ENCODE results near the gene SERTAD3. TPM values are rescaled to one million over a fixed set of nuclear protein-coding genes. Genes with fewer than 3 reads are reported as not detected.

The SERTAD3 gene
- total and polyA plus RNA-seq, 2 donors: 17.6 to 35.2 TPM

GRCh38 chr19:40471111-40471510 is 27.0 kb upstream of the SERTAD3 start:
- H3K27me3 ChIP-seq (ENCODE audit: control insufficient read depth in 2 of 2, insufficient read depth in 1 of 2, low read length in 1 of 2): peaks cover 27 to 36% of the 10 kb centered on the region in 2 donors
- H3K4me3 ChIP-seq (ENCODE audit: low read length in 2 of 2): no peak overlapping the region
- H3K27ac ChIP-seq (ENCODE audit: low read depth in 1 of 2, low read length in 1 of 2): no peak overlapping the region
- peaks cover 4 to 7% of the 10 kb centered on the region in 2 donors for H3K4me1 ChIP-seq (ENCODE audit: control insufficient read depth in 2 of 2, insufficient read depth in 2 of 2, low read length in 2 of 2)
- 100% methylated on average over 3 of the region's 3 CpGs for WGBS
- no peak for DNase-seq (ENCODE audit: low read depth in 6 of 9, low spot score in 9 of 9)
- no peaks in the 10 kb centered on the region for H3K9me3 ChIP-seq (ENCODE audit: control insufficient read depth in 2 of 2, insufficient read depth in 1 of 2, low read length in 1 of 2)
- H3K36me3 ChIP-seq (ENCODE audit: control insufficient read depth in 2 of 2, insufficient read depth in 2 of 2, low read length in 1 of 2): no peaks in the 10 kb centered on the region

GRCh38 chr19:40469011-40469410 is 24.9 kb upstream of the SERTAD3 start:
- no peak for DNase-seq (ENCODE audit: low read depth in 6 of 9, low spot score in 9 of 9)
- no peaks in the 10 kb centered on the region for H3K36me3 ChIP-seq (ENCODE audit: control insufficient read depth in 2 of 2, insufficient read depth in 2 of 2, low read length in 1 of 2)
- H3K4me3 ChIP-seq (ENCODE audit: low read length in 2 of 2): no peak overlapping the region
- peaks cover 9 to 19% of the 10 kb centered on the region in 2 donors for H3K4me1 ChIP-seq (ENCODE audit: control insufficient read depth in 2 of 2, insufficient read depth in 2 of 2, low read length in 2 of 2)
- peaks cover 0 to 7% of the 10 kb centered on the region in 2 donors for H3K9me3 ChIP-seq (ENCODE audit: control insufficient read depth in 2 of 2, insufficient read depth in 1 of 2, low read length in 1 of 2)
- peaks cover 28 to 56% of the 10 kb centered on the region in 2 donors for H3K27me3 ChIP-seq (ENCODE audit: control insufficient read depth in 2 of 2, insufficient read depth in 1 of 2, low read length in 1 of 2)
- 95% methylated on average over 6 of the region's 6 CpGs for WGBS
- H3K27ac ChIP-seq (ENCODE audit: low read depth in 1 of 2, low read length in 1 of 2): no peak overlapping the region

DNA sequence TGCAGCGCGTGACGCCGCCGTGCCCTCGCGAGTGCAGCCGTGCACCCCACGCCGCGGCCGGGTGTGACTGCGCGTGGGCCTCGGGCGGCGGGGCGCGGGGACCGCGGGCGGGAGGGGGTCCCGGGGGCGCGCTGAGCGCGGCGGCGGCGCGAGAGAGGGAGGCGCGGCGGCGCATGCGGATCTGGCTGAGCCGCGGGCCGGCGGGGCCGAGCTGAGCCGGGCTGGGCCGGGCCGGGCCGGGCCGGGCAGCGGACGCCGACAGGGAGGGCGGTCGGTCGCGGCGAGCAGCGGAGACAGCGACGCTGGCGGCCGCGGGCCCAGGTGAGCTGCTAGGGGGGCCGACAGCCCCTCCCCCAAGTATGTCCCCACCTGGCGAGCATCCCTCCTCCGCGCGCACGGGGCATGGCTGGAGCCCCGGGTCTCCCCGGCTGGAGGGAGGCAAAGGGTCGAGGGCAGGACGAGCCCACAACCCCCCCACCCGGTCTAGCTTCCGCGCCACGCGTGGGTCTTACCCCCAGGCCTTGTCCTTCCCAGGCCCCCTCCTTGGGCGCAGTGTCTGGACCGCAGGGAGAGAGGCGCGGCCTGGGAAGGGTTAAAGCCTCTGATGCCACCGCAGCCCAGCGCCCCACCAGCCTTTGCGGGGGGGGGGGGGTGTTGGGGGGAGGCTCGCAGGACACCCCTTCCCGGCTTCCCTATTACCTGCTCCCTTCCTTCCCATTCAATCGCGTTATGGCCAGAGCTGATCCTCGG is 23.0 kb upstream of the SERTAD3 start, which contains the start of gene SPTBN4:
TSS of gene SPTBN4 (plus strand) at position 17 of the 750 bp plus-strand sequence. CDS start 5,621 bp downstream, outside the sequence.
- WGBS: 5% methylated on average over 87 of the region's 87 CpGs
- Histone ChIP-seq H3K27ac (ENCODE audit: low read depth in 1 of 2, low read length in 1 of 2) (no peak within 1 kb of the TSS), H3K4me3 (ENCODE audit: low read length in 2 of 2) (peak within 1 kb of the TSS; percentile 19 to 51), H3K9me3 (ENCODE audit: control insufficient read depth in 2 of 2, insufficient read depth in 1 of 2, low read length in 1 of 2) (peaks cover 0 to 7% of the 10 kb centered on the region in 2 donors), H3K27me3 (ENCODE audit: control insufficient read depth in 2 of 2, insufficient read depth in 1 of 2, low read length in 1 of 2) (peaks cover 28 to 56% of the 10 kb centered on the region in 2 donors), H3K4me1 (ENCODE audit: control insufficient read depth in 2 of 2, insufficient read depth in 2 of 2, low read length in 2 of 2) (peaks cover 9 to 19% of the 10 kb centered on the region in 2 donors), H3K36me3 (ENCODE audit: control insufficient read depth in 2 of 2, insufficient read depth in 2 of 2, low read length in 1 of 2) (no peaks in the 10 kb centered on the region)
- no peak for DNase-seq (ENCODE audit: low read depth in 6 of 9, low spot score in 9 of 9)

DNA sequence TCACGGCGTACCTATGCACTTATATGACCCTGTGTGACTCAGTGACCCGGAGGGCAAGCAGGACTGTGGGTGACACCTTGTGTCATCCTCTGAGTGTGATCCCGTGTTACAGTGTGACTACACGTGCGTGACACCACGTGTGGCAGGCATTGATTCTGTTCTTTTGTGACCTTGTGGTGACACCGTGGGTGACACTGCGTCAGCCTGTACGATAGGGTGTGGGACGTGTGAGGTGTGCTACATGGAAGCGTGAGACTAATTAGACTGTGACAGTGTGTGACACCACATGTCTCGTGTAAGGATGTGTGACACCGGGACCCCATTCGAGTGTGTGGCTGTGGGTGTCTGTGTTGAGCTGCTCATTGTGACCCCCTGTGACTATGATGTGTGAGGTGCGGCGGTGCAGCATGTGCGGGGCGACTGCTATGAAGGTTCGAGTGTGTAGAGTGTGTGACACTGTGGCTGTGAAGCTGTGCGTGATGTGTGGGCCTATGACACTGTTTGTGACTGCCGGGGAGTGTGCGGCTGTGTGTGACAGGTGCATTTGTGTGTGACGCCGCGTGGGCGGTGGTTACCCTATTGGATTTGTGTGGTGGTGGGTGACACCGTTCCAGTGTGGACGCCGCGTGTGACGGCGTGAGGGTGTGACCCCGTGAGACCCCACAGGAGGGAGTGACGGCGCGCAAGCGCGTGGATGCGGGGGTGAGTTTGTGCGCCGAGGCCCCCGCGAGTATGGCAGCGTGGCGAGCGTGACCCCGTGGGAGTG is 22.3 kb upstream of the SERTAD3 start:
- Histone ChIP-seq H3K36me3 (ENCODE audit: control insufficient read depth in 2 of 2, insufficient read depth in 2 of 2, low read length in 1 of 2) (no peaks in the 10 kb centered on the region), H3K27me3 (ENCODE audit: control insufficient read depth in 2 of 2, insufficient read depth in 1 of 2, low read length in 1 of 2) (peaks cover 28 to 56% of the 10 kb centered on the region in 2 donors), H3K4me3 (ENCODE audit: low read length in 2 of 2) (peak overlapping the region; percentile 19 to 51), H3K4me1 (ENCODE audit: control insufficient read depth in 2 of 2, insufficient read depth in 2 of 2, low read length in 2 of 2) (peaks cover 9 to 21% of the 10 kb centered on the region in 2 donors), H3K9me3 (ENCODE audit: control insufficient read depth in 2 of 2, insufficient read depth in 1 of 2, low read length in 1 of 2) (peaks cover 0 to 7% of the 10 kb centered on the region in 2 donors), H3K27ac (ENCODE audit: low read depth in 1 of 2, low read length in 1 of 2) (no peak overlapping the region)
- 25% methylated on average over 48 of the region's 48 CpGs for WGBS
- no peak for DNase-seq (ENCODE audit: low read depth in 6 of 9, low spot score in 9 of 9)

DNA sequence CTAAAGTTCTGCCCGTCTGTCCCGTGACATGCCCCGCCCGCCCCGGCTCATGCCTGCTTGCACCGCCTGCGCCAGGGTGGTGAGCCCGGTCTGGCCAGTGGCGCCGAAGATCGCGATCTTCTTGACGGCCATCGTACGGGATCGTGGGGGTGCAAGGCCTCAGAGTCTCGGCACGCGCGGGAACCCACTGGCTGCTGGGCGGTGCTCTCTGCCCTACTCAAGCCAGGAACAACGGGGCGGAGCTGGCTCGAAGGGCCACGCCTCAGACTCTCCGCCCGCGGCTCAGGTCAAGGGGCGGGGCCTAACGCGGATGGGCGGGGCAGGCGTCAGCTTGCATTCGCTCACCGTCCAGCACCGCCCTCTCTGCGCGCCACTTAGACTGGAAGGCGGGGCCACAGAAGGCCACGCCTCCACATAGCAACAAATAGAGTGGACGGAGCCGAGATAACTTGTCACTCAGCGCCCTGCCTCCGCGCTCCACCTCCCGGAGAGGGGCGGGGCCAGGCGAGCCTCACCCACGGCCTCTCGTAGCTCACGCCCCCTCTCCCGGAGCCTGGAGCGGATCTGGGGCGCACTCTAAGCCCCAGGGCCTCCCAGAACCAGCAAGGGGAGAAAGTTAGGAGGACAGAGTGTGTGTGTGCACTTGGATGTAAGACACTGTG is 21.6 kb upstream of the SERTAD3 start, which contains the start of gene BLVRB:
TSS of gene BLVRB (minus strand) at position 189 of the 662 bp plus-strand sequence. CDS start at position 132, 57 bp downstream.
- peaks cover 9 to 21% of the 10 kb centered on the region in 2 donors for H3K4me1 ChIP-seq (ENCODE audit: control insufficient read depth in 2 of 2, insufficient read depth in 2 of 2, low read length in 2 of 2)
- H3K27me3 ChIP-seq (ENCODE audit: control insufficient read depth in 2 of 2, insufficient read depth in 1 of 2, low read length in 1 of 2): peaks cover 28 to 56% of the 10 kb centered on the region in 2 donors
- H3K27ac ChIP-seq (ENCODE audit: low read depth in 1 of 2, low read length in 1 of 2): peak within 1 kb of the TSS; percentile 45 to 62
- peak within 1 kb of the TSS; percentile 51 to 53 for H3K4me3 ChIP-seq (ENCODE audit: low read length in 2 of 2)
- peak; percentile 89 to 98 (median 94) for DNase-seq (ENCODE audit: low read depth in 6 of 9, low spot score in 9 of 9)
- H3K36me3 ChIP-seq (ENCODE audit: control insufficient read depth in 2 of 2, insufficient read depth in 2 of 2, low read length in 1 of 2): no peaks in the 10 kb centered on the region
- under 1% methylated on average over 54 of the region's 54 CpGs for WGBS
- H3K9me3 ChIP-seq (ENCODE audit: control insufficient read depth in 2 of 2, insufficient read depth in 1 of 2, low read length in 1 of 2): peaks cover 0 to 7% of the 10 kb centered on the region in 2 donors

GRCh38 chr19:40465025-40465556 is 21.0 kb upstream of the SERTAD3 start:
- Histone ChIP-seq H3K4me1 (ENCODE audit: control insufficient read depth in 2 of 2, insufficient read depth in 2 of 2, low read length in 2 of 2) (peaks cover 9 to 21% of the 10 kb centered on the region in 2 donors), H3K4me3 (ENCODE audit: low read length in 2 of 2) (peak overlapping the region; percentile 51 to 53), H3K36me3 (ENCODE audit: control insufficient read depth in 2 of 2, insufficient read depth in 2 of 2, low read length in 1 of 2) (no peaks in the 10 kb centered on the region), H3K27me3 (ENCODE audit: control insufficient read depth in 2 of 2, insufficient read depth in 1 of 2, low read length in 1 of 2) (peaks cover 28 to 53% of the 10 kb centered on the region in 2 donors), H3K9me3 (ENCODE audit: control insufficient read depth in 2 of 2, insufficient read depth in 1 of 2, low read length in 1 of 2) (peaks cover 0 to 7% of the 10 kb centered on the region in 2 donors), H3K27ac (ENCODE audit: low read depth in 1 of 2, low read length in 1 of 2) (peak overlapping the region; percentile 45 to 62)
- 15% methylated on average over 11 of the region's 11 CpGs for WGBS
- DNase-seq (ENCODE audit: low read depth in 6 of 9, low spot score in 9 of 9): peak in 1 of 9 donors; percentile 28

DNA sequence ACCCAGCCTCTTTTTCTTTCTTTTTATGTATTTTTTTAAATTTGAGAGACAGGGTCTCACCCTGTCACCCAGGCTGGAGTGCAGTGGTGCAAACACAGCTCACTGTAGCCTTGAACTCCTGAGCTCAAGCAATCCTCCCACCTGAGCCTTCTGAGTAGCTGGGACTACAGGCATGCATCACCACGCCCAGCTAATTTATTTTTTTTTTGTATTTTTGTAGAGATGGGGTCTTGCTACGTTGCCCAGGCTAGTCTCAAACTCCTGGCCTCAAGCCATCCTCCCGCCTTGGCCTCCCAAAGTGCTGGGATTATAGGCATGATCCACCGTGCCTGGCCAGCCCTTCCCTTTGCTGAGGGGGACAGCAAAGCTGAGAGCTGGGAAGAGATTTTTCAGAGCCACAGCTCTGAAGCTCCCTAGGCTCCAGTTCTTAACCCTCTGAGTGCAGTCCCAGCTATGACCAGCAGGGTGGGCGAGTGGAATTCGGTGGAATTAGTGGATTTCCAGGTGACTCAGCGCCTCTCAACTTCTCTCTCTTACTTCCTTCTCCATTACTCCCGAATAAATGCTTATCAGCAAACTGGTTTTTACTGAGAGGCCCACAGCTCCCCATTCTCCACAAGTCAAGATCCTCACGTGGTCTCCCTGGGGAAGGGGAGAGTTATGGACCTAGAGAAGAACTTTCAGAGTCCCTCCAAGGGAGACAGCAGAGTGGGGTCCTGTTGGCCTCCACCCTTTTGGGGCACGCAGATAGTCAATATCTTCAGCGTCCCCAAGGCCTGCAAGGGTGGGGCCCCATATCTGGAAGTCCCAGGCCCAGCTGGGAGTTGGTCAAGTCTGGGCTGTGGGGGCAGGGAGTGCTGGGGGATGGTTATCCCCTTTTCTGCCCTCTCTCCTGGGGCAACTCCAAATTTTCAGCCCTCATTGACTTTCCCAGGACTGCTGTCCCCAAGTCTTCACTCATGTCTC is 20.2 kb upstream of the SERTAD3 start:
- Histone ChIP-seq H3K4me3 (ENCODE audit: low read length in 2 of 2) (peak overlapping the region in 1 of 2 donors; percentile 53), H3K4me1 (ENCODE audit: control insufficient read depth in 2 of 2, insufficient read depth in 2 of 2, low read length in 2 of 2) (peaks cover 9 to 21% of the 10 kb centered on the region in 2 donors), H3K36me3 (ENCODE audit: control insufficient read depth in 2 of 2, insufficient read depth in 2 of 2, low read length in 1 of 2) (no peaks in the 10 kb centered on the region), H3K27ac (ENCODE audit: low read depth in 1 of 2, low read length in 1 of 2) (peak overlapping the region; percentile 45 to 62), H3K27me3 (ENCODE audit: control insufficient read depth in 2 of 2, insufficient read depth in 1 of 2, low read length in 1 of 2) (peaks cover 28 to 50% of the 10 kb centered on the region in 2 donors), H3K9me3 (ENCODE audit: control insufficient read depth in 2 of 2, insufficient read depth in 1 of 2, low read length in 1 of 2) (peaks cover 0 to 7% of the 10 kb centered on the region in 2 donors)
- DNase-seq (ENCODE audit: low read depth in 6 of 9, low spot score in 9 of 9): peak in 7 of 9 donors; percentile 38 to 77 (median 55)
- 25% methylated on average over 11 of the region's 11 CpGs for WGBS
